NCI-H1436 (cell line): Measurements from ENCODE around the gene FCHO2.
A peak's percentile ranks its signal among the peaks of the same experiment; 100 is the strongest.
"Not testable (repeated sequence)": the region's sequence is repeated elsewhere in the genome, so short reads cannot be mapped to it uniquely, and the experiment has no call there.

Experiments used
- DNase-seq: peaks from one replicate; lab custom pipeline; 2025; lab: John Stamatoyannopoulos, UW

The FCHO2 gene

DNA sequence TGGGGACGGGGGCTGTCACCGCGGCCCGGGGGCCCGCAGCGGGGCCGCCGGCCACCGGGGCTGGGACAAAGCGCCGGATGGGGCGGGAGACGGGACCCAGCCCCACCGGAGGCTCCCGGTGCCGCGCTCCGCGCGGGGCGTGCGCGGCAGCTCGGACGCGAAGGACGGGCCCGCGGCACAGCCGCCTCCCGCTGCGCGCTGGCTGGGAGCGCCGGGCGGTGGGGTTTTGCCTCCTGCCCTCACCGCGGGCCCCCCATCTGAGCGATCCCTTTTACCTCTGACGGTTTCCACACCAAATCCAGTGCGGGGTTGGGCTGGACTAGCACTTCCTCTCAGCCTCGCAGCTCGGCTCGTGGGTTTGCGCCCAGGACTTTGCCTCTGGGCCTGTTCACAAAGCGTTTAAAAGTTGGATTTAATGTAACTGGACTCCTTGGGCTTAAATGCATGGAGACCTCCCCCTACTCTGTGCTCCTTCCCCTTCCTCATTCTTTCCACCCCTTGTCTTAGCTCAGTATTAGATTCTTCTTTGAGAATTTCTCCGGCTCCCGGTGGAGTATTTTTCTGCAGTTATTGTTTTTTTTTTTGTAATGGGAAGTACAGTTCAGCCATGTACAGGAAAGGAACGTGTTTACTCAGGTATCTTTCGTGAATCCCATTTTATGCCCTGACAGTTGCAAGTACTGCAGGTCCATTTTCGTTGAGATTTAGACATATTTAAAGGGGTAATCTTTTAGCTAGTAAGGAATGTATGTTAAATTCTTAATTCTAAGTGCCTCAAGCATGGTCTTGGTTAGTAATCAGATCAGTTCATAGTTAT is 691 bp downstream of the FCHO2 start:
- peak; percentile 12 for DNase-seq

DNA sequence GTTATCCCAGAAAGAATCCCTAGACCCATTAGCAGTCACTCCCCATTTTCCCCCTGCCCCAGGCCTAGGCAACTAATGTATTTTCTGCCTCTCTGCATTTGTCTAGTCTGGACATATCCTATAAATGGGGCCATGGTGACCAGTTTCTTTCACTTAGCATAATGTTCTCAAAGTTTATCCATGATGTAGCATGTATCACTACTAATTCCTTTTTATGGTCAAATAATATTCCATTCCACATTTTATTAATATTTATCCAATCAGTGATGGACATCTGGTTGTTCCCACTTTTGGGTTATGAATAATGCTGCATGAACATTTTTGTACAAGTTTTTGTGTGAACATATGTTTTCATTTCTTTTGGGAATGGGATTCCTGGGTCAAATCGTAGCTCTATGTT is 1.5 kb downstream of the FCHO2 start:
- DNase-seq, result no peak

GRCh38 chr5:72959257-72959656 is 3.4 kb downstream of the FCHO2 start:
- no peak for DNase-seq

GRCh38 chr5:72974481-72974880 is 18.6 kb downstream of the FCHO2 start:
- not testable (repeated sequence) for DNase-seq

- DNase-seq, result not testable (repeated sequence)
Observed at GRCh38 chr5:72976810-72977209, 21.0 kb downstream of the FCHO2 start.

DNA sequence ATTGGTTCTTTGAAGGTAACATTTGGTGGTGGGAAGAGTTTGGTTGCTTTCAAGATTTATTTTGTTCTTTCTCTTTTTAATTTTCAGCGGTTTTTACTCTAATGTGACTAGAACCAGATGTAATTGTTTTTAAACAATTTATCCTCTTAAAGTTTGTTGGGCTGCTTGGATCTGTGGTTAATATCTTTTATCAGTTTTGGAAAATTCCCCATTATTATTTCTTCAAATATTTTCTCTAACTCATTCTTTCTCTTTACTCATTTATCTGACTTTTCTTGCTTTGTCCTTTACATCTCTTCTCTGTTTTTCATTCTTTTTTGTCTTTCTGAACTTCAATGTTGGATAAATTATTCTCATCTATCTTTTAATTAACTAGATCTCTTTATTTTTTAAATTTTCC is 29.9 kb downstream of the FCHO2 start:
- no peak for DNase-seq

- no peak for DNase-seq
Observed at GRCh38 chr5:72988769-72989168, 32.9 kb downstream of the FCHO2 start.

DNA sequence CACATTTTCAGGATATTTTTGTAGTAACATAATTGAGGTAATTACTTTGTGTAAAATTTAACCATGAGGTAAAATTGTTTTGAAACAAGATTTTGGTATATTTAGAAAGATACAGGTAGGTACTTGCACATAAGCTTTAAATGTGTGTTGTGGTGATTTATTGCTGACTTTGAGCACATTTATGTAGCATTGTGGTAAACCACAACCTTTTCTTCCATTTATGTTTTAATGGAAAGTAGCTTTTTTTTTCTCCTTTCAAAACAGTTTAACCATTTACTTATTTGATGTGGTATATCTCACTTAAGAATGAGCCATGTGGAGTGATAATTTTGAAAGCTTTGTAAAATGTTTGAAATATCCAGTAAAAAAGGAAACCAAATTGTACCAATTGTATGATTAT is 35.6 kb downstream of the FCHO2 start:
- no peak for DNase-seq

GRCh38 chr5:72994578-72994977 is 38.7 kb downstream of the FCHO2 start:
- DNase-seq, result no peak

DNA sequence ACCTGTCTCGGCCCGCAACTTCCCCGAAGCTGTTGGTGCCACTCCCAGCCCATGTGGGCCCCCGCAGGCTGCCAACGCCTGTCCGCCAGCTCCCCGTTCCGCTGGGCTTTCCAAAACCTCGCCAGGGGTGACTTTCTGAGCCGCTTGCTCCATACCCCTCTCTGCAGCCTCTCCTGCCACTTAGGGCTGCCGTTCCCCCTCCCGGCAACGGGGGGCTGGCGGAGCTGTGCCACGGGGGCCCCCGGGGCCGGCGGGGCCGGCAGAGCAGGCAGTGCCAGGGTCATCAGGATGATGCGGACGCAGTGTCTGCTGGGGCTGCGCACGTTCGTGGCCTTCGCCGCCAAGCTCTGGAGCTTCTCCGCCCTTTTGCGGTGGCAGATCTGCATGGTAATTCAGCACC is 40.8 kb downstream of the FCHO2 start:
- no peak for DNase-seq

DNA sequence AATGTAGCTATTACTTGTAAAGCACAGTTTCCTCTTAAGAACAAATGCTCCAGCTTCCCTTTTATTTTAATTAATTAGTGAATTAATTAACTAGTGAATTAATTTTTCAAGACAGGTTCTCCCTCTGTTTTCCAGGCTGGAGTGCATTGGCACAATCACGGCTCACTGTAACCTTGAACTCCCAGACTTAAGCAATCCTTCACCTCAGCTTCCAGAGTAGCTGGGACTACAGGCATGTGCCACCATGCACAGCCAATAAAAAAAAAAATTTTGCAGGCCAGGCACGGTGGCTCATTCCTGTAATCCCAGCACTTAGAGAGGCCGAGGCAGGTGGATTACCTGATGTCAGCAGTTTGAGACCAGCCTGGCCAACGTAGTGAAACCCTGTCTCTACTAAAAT is 44.1 kb downstream of the FCHO2 start:
- DNase-seq, result no peak

DNA sequence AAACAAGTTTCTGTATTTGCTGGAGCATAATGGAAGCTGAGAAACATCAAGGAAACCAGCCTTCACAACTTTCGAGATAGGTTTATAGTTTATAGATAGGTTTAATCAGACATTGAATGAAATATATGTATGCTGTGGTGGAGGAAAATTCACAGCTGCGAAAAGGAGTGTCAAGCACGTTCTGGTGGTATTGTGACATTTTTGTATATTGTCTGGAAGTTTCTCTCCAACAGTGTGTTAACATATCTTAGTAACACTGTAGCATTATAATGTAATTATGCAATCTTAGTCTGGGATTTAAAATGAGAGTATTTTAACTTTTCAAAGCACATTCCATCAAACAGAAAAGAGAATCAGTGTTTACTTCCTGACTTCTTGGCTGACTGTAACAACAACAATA is 50.0 kb downstream of the FCHO2 start:
- no peak for DNase-seq

DNA sequence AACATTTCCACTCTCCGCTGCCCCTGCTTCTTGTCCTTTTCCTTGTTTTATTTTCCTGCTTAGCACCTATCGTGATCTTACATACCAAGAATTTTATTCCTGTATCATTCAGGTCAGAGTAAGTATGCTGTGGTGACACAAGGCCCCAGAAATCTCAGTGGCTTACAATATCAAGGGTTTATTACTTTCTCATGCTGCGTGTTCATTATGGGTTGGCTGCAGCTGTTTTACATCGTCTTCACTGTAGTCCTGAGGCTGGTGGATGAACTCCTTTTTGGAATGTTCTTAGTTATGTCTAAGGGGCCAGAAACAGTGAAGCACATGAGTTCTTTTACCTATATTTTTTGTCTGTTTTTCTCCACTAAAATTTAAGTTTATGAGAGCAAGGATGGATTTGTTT is 51.2 kb downstream of the FCHO2 start:
- no peak for DNase-seq

- no peak for DNase-seq
Observed at GRCh38 chr5:73008831-73009230, 53.0 kb downstream of the FCHO2 start.

DNA sequence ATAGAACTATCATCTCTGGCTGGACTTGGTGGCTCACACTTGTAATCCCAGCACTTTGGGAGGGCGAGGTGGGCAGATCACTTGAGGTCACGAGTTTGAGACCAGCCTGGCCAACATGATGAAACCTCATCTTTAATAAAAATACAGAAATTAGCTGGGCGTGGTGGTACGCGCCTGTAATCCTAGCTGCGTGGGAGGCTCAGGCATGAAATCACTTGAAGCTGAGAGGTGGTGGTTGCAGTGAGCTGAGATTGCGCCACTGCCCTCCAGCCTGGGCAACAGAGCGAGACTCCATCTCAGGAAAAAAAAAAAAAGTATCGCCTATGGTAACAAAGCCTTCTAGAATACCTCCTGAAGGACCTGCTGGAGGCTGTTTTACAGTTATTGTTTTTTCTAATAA is 55.8 kb downstream of the FCHO2 start:
- not testable (repeated sequence) for DNase-seq

- no peak for DNase-seq
Observed at GRCh38 chr5:73018892-73019291, 63.1 kb downstream of the FCHO2 start.

DNA sequence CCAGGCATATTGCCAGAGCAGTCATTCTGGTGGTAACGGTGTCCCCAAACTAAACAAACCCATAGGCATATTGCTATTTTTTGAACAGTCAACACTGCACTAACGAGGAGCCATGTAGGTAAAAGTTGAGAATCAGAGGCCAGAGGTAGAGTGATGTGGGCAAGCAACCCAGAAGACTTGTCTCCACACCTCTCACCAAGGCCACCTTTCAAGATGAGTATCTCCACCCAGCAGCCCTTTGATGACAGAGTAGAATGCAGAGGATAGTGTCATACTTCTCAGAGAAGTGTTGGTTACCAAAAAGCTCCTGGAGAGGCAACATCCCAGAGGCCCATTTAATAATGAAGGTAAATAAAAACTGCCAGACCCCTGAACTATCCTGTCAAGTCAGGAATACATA is 63.9 kb downstream of the FCHO2 start:
- DNase-seq, result no peak

DNA sequence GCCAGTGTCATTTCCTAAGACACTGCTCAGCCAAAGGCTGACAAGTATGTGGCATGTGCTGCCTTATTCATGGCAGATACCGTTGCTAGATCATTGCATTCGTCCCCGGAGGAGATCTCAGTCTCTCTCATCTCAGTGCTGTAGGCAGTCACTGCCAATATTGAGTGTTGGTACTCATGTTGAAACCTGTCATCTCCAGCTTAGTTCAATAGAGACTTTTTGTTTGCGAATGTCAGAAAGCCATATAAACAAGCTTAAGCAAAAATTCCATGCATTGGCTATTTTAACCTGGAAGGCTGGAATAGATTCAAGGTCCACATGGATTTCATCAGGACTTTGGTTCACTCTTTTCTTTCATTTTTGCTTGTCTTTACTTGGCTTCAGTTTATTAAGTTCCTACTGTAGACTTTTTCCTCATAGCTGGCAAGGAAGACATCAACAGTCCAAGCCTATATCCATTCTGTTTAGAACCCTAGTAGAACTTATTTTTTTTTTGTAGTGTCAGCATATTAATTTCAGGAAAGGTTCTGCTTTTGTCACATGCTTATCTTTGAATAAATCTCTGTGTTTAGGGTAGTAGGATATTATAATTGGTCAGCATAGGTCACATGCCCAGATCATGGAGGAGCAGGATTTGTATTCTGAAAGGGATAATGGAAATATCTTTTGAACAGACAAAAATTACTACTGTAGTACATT is 66.8 kb downstream of the FCHO2 start:
- DNase-seq, result no peak

- DNase-seq, result not testable (repeated sequence)
Observed at GRCh38 chr5:73024946-73025544, 69.2 kb downstream of the FCHO2 start.

DNA sequence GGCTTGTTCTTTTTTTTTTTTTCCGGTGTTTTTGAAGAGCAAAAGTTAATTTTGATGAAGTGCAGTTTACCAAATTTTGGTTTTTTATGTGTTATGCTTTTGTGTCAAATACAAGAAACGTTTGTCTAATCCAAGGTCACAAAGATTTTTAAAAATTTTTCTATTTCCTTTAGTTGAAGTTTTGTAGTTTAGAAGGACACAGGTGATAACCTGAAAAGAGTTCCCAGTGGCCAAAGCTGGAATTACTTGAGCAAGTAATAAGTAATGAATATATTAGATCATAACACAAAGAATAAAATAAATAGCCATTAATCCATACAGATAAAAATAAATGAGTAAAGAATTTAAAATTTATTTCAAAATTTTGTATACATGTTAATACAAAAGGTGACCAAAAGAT is 71.5 kb downstream of the FCHO2 start:
- DNase-seq, result no peak

GRCh38 chr5:73027816-73028215 is 72.0 kb downstream of the FCHO2 start:
- no peak for DNase-seq

DNA sequence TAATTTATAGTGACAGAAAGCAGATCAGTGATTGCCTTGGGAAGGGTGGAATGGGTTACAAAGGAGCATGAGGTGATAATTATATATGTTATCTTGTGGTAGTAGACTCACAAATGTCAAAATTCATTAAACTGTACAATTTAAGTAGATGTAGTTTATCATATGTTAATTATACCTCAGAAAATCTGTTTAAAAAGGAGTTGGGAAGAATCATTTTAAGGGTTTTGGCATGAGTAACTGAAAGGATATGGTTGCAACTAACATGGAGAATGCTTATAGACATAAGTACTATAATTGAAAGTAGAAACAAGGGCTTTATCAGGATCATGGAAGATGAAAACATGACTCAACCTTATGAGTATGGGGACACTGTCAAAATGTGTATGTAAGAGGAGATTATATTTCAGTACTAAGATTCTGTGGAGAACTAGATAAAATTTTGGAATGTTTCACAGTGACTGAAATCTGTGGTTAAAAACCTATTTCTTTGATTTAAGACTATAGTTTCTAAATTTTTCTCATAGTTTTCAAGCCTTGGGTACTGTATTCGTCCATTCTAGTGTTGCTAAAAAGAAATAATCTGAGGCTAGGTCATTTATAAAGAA is 73.3 kb downstream of the FCHO2 start:
- no peak for DNase-seq

DNA sequence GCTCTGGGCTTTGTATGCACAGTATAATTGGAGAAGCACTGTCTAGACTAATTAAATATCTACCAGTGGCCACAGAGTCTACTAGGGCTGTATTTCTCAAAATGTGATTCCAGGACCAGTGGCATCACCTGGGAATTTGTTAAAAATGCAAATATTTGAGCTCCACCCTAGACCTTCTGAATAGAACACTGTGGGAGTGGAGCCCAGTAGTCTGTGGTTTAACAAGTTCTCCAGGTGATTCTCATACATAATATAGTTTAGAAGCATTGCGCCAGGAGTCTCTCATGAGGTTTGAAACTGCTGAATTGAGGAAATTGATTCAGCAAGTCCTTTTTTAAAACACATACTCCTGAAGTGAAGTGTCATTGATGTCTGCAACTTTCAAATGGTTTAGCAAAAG is 74.7 kb downstream of the FCHO2 start:
- DNase-seq, result no peak
